HG03039 (cell line): ENCODE data around the gene TEKT1.
"Not testable (repeated sequence)": the region's sequence is repeated elsewhere in the genome, so short reads cannot be mapped to it uniquely, and the experiment has no call there.

ENCODE experiments used
- ATAC-seq: cut with Tn5 transposase; IDR thresholded peaks from one replicate; pipeline ENCODE4 v1.9.1; 2021; ENCODE audit warnings: mild to moderate bottlenecking, moderate library complexity; ENCODE audit not compliant: unreplicated experiment

TEKT1 gene

DNA sequence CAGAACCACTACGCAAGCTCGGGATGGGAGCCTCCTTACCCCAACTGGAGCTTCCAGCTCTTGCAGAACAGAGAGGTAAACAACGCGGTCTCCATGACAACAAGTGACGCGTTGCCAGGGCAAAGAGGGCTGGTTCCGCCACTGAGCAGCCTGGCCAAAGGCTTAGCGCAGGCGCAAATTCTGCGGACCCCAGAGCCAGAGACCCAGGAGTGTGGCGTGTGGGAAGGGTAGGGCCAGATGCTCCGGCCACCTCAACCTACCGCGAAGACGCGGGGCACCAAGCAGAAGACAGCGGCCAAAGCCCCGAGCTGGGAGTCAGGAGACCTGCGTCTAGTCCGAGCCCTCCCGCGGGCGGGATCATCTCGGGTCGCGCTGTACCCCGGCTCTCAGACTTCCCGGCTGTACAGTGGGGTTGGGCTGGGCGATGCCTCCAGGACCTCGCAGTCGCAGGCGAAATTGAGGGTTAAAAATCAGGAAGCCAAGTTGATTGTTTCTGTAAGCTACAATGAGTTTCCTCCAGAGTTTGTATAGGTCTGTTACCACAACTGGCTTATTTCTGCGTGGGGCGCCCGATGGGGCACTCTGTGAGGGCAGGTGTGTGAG lies at the start of gene TEKT1:
TSS of gene TEKT1 (minus strand) at position 69 of the 603 bp plus-strand sequence. CDS start 1,353 bp downstream, outside the sequence.
- no peak for ATAC-seq

DNA sequence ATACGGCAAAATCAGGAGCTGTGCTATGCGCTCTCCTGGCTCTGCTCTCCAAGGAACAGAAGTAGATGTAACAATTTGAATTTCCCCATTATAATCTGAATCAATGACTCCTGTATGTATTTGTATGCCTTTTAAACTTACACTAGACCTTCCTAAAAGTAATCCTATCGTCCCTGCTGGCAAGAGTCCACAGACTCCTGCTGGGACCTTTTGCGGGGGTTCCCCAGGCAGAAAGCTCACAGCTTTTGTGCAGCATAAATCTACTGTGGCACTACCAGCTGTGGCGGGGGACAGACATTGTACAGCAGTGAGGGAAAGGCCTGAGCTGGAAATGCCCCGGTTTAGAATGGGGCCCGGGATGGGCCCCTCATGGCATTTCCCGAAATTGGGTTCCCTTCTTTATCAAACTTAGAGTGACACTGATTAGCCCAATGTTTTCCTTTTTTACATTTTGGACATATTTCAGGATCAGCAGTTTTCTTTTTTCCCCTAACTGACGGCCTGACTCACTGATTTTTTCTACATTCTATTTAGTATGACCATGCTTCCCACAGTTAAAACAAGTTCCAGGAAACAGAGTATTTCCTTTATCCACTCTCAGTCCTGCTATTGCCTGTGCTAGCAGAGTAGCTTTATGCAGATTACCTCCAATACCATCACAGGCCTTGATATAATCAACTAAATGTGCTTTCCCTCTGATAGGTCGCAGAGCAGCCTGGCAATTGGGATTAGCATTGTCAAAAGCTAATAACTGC lies 47.9 kb upstream of the TEKT1 start:
- ATAC-seq = not testable (repeated sequence)

GRCh38 chr17:6875276-6875675 lies 43.7 kb upstream of the TEKT1 start:
- not testable (repeated sequence) for ATAC-seq

GRCh38 chr17:6872936-6873335 lies 41.4 kb upstream of the TEKT1 start:
- no peak for ATAC-seq

DNA sequence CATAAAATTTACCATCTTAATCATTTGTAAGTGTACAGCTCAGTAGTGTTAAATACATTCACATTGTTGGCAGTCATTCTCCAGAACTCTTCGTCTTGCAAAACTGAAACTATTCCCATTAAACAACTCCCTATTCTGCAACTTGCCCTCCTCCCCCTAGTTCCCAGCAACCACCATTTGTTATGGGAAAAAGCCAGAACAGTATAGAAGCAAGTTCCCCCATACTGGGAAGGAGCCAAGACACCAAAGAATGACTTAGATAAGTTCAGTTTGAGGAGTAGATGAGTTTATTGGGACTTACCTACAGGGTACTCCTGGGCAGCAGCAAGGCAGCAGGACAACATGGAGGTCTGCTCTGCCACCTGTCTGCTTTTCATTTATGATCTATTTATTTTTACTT lies 39.3 kb upstream of the TEKT1 start:
- ATAC-seq = no peak

DNA sequence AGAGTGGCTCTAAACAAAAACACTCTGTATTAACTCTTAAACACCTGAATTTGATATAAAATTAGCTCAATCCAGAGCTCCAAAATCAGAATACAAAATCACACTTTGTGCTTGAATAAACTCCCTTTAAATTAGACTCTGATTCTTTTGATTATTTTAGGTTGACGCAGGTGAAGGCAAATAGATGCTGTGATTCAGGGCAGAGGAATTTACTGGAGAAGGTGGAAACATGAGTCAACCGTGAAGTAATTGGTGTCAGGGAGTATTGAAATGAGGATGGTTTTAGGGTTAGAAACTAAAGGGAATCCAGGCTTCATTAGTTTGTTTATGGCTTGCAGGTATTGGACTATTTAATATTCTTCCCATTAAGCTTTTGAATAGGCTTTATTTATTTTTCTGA lies 37.1 kb upstream of the TEKT1 start:
- no peak for ATAC-seq

- no peak for ATAC-seq
Measured at GRCh38 chr17:6867849-6868248, 36.3 kb upstream of the TEKT1 start.

GRCh38 chr17:6862825-6863224 lies 31.3 kb upstream of the TEKT1 start:
- ATAC-seq = no peak

DNA sequence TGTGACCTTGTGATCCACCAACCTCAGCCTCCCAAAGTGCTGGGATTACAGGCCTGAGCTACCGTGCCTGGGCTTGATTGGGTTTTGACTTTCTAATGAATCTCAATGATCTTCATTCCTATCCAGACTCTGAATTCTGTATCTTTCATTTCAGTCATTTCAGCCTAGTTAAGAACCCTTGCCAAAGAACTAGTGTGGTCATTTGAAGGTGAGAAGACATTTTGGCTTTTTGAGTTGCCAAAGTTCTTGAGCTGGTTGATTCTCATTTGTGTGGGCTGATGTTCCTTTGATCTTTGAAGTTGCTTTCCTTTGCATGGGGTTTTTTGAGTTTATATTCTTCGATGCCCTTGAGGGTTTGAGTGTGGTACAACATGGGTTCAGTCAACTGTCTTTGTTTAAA lies 30.6 kb upstream of the TEKT1 start:
- no peak for ATAC-seq

DNA sequence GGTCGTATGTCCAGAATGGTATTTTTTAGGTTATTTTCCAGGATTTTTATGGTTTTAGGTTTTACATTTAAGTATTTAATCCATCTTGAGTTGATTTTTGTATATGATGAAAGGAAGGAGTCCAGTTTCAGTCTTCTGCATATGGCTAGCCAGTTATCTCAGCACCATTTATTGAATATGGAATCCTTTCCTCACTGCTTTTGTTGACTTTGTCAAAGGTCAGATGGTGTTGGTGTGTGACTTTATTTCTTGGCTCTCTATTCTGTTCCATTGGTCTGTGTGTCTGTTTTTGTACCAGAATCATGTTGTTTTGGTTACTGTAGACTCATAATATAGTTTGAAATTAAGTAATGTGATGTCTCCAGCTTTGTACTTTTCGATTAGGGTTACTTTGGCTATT lies 26.4 kb upstream of the TEKT1 start:
- ATAC-seq = no peak

DNA sequence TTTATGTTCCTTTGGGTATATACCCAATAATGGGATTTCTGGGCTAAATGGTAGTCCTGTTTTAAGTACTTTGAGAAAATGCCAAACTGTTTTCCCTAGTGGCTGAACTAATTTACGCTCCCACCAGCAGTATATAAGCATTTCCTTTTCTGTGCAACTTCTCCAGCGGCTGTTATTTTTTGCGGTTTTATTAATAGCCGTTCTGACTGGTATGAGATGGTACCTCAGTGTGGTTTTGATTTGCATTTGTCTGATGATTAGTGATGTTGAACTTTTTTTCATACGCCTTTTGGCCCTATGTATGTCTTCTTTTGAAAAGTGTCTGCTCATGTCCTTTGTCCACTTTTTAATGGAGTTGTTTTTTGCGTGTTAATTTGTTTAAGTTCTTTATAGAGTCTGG lies 25.8 kb upstream of the TEKT1 start:
- ATAC-seq = no peak

DNA sequence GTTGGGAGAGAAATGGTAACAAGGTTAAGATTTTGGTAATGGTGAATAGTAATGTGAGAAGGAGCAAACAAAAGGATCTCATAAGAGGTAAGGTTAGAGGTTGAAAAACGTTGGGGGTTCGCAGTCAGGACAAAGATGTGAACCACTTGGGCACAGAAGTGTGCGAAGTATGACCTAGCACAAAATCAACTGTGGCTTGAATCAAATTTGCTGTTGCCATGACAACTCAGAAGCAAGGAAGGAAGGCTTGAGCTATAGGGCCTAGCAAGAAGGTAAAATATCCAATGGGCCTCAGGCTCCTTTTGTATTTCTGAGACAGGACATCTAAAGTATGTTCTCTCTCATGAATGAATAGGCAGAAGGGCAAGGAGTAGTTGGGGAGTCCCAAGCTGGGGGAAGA lies 24.5 kb upstream of the TEKT1 start:
- ATAC-seq = no peak

DNA sequence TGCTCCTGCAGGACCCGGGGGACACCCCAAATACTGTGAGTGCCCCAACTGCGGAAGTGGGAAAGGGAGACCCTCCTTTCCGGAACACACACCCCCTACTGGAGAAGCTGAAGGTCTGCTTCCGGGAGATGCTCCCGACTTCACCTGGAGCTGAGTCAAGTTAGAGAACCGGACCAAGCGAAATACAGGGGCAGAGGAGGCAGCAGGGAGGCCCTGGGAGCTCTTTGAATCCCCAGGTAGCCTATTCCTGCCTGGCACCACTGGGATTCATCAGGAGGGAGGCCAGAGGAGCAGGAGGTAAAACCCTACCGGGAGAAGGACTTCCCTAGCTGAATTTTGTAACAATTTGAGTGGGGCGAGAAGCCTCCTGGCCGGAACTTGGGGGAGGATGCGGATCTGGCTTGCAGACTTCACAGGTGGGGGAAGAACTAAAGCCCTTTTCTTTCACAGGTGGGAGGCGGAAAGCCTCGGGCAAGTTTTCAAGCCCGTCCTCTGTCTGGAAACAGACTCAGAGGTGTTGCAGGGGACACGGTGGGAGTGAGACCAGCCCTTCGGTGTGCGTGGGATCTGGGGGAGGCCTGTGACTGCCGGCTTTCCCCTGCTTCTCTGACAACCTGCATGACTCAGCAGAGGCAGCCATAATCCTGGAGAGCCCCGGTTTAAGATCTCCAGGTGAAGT lies 22.4 kb upstream of the TEKT1 start:
- no peak for ATAC-seq

- not testable (repeated sequence) for ATAC-seq
Measured at GRCh38 chr17:6848545-6849179, 17.1 kb upstream of the TEKT1 start.

DNA sequence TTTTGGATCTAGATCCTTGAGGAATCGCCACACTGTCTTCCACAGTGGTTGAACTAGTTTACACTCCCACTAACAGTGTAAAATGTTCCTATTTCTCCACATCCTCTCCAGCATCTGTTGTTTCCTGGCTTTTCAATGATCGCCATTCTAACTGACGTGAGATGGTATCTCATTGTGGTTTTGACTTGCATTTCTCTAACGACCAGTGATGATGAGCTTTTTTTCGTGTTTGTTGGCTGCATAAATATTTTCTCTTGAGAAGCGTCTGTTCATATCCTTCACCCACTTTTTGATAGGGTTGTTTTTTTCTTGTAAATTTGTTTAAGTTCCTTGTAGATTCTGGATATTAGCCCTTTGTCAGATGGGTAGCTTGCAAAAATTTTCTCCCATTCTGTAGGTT lies 14.6 kb upstream of the TEKT1 start:
- ATAC-seq = not testable (repeated sequence)

GRCh38 chr17:6844406-6844805 lies 12.9 kb upstream of the TEKT1 start:
- not testable (repeated sequence) for ATAC-seq

- ATAC-seq = no peak
Measured at GRCh38 chr17:6843241-6843880, 11.8 kb upstream of the TEKT1 start.

DNA sequence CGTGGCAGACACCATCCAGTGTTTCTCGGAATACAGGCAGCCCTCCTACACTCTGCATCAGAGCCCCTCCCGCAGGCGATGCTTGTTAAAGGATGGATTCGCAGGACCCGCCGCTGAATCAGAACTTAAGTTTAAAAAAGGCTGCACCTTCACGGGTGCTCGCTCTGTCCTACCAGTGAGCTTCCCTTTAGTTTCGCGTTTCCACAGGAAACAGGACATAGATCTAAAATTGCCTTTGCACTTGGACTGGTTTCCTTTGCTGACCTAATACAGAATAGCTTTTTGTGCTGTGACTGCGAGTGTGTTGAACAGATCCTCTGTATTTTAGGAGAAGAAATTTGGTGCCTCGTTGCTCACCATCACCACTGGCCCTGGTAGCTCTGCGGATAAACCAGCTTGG lies 10.2 kb upstream of the TEKT1 start:
- not testable (repeated sequence) for ATAC-seq

DNA sequence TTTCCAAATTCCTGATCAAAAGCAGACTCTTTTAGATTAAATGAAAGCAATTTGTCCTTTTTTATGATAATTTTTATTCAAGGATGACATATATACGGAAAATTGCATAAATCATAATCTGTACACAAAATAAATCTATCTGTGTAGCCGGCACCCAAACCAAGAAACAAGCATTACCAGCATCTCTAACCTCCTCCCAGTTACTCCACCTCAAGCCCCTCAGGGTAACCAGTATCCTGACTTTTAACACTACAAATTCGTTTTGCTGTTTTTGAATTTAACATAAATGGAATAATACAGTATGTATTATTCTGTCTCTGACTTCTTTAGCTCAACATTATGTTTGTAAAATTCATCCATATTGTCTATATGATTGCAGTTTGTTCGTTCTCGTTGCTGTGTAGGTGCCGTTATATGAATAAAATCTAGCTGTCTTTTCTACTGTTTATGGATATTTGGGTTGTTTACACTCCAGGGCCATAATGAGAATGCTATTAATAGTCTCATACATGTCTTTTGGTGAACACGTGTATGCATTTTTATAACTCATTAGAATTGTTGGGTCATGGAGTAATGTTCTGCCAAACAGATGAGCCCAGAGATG lies 1.0 kb downstream of the TEKT1 start:
- ATAC-seq = no peak

DNA sequence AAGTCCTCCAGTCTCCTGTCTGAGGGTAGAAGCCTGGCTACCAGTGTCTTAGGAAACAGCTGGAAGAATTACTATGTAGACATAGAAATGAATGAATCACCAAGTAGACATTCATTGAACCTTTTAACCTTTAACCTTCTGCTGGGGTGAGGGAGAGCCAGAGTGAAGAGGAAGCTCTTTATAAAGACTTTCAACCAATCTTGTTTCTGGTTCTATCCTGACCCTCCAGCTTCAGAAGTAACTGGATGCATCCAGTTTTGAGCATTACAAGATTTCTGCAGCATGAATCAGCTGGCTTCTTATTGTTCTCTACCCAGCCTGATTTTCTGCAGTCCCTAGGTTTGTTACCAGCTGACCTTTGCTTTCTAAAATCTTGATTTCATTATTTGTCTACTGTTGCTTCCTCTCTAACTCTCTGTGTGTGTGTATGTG lies 8.5 kb downstream of the TEKT1 start:
- no peak for ATAC-seq

- ATAC-seq = no peak
Measured at GRCh38 chr17:6818938-6819337, 12.6 kb downstream of the TEKT1 start.
